H1 (cell line): ENCODE data around the gene UGT2B7. TPM values are rescaled to one million over a fixed set of nuclear protein-coding genes. Genes with fewer than 3 reads are reported as not detected.

ENCODE experiments used
- CTCF ChIA-PET: fragments of 300-600 bp; sonication (Branson Sonifier 250); formaldehyde crosslinking; loops from one replicate; lab custom pipeline; 2021; ENCODE audit not compliant: partially characterized antibody; lab: Charles Lee
- POLR2A ChIA-PET: fragments of 300-600 bp; sonication (Branson Sonifier 250); formaldehyde crosslinking; loops from one replicate; lab custom pipeline; 2021; ENCODE audit warnings: inconsistent platforms; ENCODE audit not compliant: partially characterized antibody; lab: Charles Lee
- DNase-seq, 2 experiments: peaks; one replicate each; pipeline versions ENCODE4 v3.0.0 to v3.0.0-alpha.2; 2010 to 2022; ENCODE audit warnings: low spot score in 2 of 2, low read depth in 1 of 2, mixed read lengths in 1 of 2
- FAIRE-seq: peaks from 2 replicates; lab custom pipeline; 2011; peaks lifted over from hg19 to GRCh38; lab: Jason Lieb, UNC
- H2AFZ ChIP-seq: 2 replicates; pipeline ENCODE4 v1.8.1; 2012; ENCODE audit warnings: low read length, inconsistent platforms
- H2AK5ac ChIP-seq: 2 replicates; pipeline ENCODE4 v1.6.1; 2013; ENCODE audit warnings: low read depth, low read length
- H2BK120ac ChIP-seq: replicated peaks from 2 replicates; pipeline ENCODE3; 2013; ENCODE audit warnings: low read depth, low read length, inconsistent platforms
- H2BK12ac ChIP-seq: 2 replicates; pipeline ENCODE4 v1.6.1; 2013; ENCODE audit warnings: low read depth, low read length
- H2BK15ac ChIP-seq: 2 replicates; pipeline ENCODE4 v1.6.1; 2013; ENCODE audit warnings: low read length
- H2BK20ac ChIP-seq: 2 replicates; pipeline ENCODE4 v1.6.1; 2013; ENCODE audit warnings: low read length
- H2BK5ac ChIP-seq: 2 replicates; pipeline ENCODE4 v1.6.1; 2013; ENCODE audit warnings: low read depth, low read length
- H3K14ac ChIP-seq: 2 replicates; pipeline ENCODE4 v1.6.1; 2013; ENCODE audit warnings: inconsistent platforms; ENCODE audit not compliant: insufficient read length
- H3K18ac ChIP-seq: 2 replicates; pipeline ENCODE4 v1.6.1; 2013; ENCODE audit warnings: low read length; ENCODE audit errors: extremely low read depth
- H3K23ac ChIP-seq: 2 replicates; pipeline ENCODE4 v1.6.1; 2013; ENCODE audit warnings: inconsistent platforms; ENCODE audit not compliant: insufficient read length
- H3K23me2 ChIP-seq: 2 replicates; pipeline ENCODE4 v1.6.1; 2013; ENCODE audit warnings: low read depth, low read length
- H3K27ac ChIP-seq: 2 replicates; pipeline ENCODE4 v1.6.1; 2011; ENCODE audit warnings: low read depth, low read length, inconsistent platforms
- H3K27me3 ChIP-seq, 4 experiments: replicated peaks in 1 of 4; 1 replicate in 1 of 4; 2 replicates in 3 of 4; pipeline versions ENCODE4 v1.6.1 to v1.8.1; 2011 to 2013; ENCODE audit warnings: low read length in 3 of 4, mild to moderate bottlenecking in 3 of 4, inconsistent platforms in 2 of 4, mixed read lengths in 2 of 4, moderate library complexity in 1 of 4; ENCODE audit not compliant: control insufficient read depth in 3 of 4, insufficient read depth in 3 of 4; ENCODE audit errors: extremely low read depth in 1 of 4
- H3K36me3 ChIP-seq, 4 experiments: 2 replicates each; pipeline versions ENCODE4 v1.6.1 to v1.8.1; 2011 to 2013; ENCODE audit warnings: mild to moderate bottlenecking in 4 of 4, low read length in 3 of 4, moderate library complexity in 2 of 4, control low read depth in 1 of 4, inconsistent platforms in 1 of 4; ENCODE audit not compliant: insufficient read depth in 4 of 4, control insufficient read depth in 2 of 4
- H3K4ac ChIP-seq: replicated peaks from 2 replicates; pipeline ENCODE3; 2013; ENCODE audit warnings: low read length, low read depth, mixed read lengths, inconsistent platforms; ENCODE audit not compliant: insufficient read length
- H3K4me1 ChIP-seq, 4 experiments: replicated peaks in 1 of 4; 1 replicate in 1 of 4; 2 replicates in 3 of 4; pipeline versions ENCODE4 v1.6.1 to v1.8.1; 2011 to 2013; ENCODE audit warnings: low read length in 3 of 4, inconsistent platforms in 2 of 4, mixed read lengths in 1 of 4; ENCODE audit not compliant: insufficient read depth in 4 of 4, control insufficient read depth in 3 of 4
- H3K4me2 ChIP-seq, 2 experiments: 2 replicates each; pipeline versions ENCODE4 v1.6.1 to v1.8.1; 2011 to 2013; ENCODE audit warnings: low read depth in 2 of 2, low read length in 2 of 2, control low read depth in 1 of 2, inconsistent platforms in 1 of 2, mild to moderate bottlenecking in 1 of 2; ENCODE audit not compliant: insufficient read depth in 1 of 2
- H3K4me3 ChIP-seq, 4 experiments: fragments of 200-600, 300-600 bp in 1 of 4; sonication (generic), shearing (Covaris generic), sonication (Bioruptor Twin) in 1 of 4; 2 replicates each; pipeline versions ENCODE4 v1.5.1 to v1.8.1; 2011 to 2016; ENCODE audit warnings: low read length in 4 of 4, low read depth in 3 of 4, control low read depth in 2 of 4, inconsistent platforms in 2 of 4, mild to moderate bottlenecking in 2 of 4, mixed read lengths in 1 of 4, moderate library complexity in 1 of 4; ENCODE audit not compliant: insufficient read depth in 2 of 4; ENCODE audit errors: extremely low read depth in 1 of 4
- H3K56ac ChIP-seq: replicated peaks from 2 replicates; pipeline ENCODE3; 2013; ENCODE audit warnings: low read depth, mild to moderate bottlenecking, mixed read lengths, low read length, inconsistent platforms; ENCODE audit not compliant: insufficient read length
- H3K79me1 ChIP-seq: 2 replicates; pipeline ENCODE4 v1.6.1; 2013; ENCODE audit warnings: low read depth, low read length, control low read depth
- H3K79me2 ChIP-seq, 2 experiments: 2 replicates each; pipeline versions ENCODE4 v1.6.1 to v1.8.1; 2012 to 2013; ENCODE audit warnings: low read length in 2 of 2, mild to moderate bottlenecking in 2 of 2, inconsistent platforms in 1 of 2; ENCODE audit not compliant: insufficient read depth in 2 of 2, control insufficient read depth in 1 of 2
- H3K9ac ChIP-seq, 4 experiments: replicated peaks in 1 of 4; 1 replicate in 1 of 4; 2 replicates in 3 of 4; pipeline versions ENCODE4 v1.6.1 to v1.8.1; 2011 to 2013; ENCODE audit warnings: low read depth in 3 of 4, low read length in 3 of 4, control low read depth in 2 of 4, mild to moderate bottlenecking in 2 of 4, moderate library complexity in 2 of 4, inconsistent platforms in 1 of 4; ENCODE audit errors: extremely low read depth in 1 of 4
- H3K9me3 ChIP-seq, 2 experiments: 2 replicates each; pipeline versions ENCODE4 v1.6.1 to v1.8.1; 2012 to 2013; ENCODE audit warnings: mild to moderate bottlenecking in 2 of 2, moderate library complexity in 2 of 2, control low read depth in 1 of 2, inconsistent platforms in 1 of 2, low read depth in 1 of 2, low read length in 1 of 2, mixed read lengths in 1 of 2; ENCODE audit not compliant: insufficient read depth in 2 of 2
- H4K20me1 ChIP-seq, 2 experiments: replicated peaks in 1 of 2; 2 replicates each; pipeline versions ENCODE3 to v1.8.1; 2011 to 2013; ENCODE audit warnings: inconsistent platforms in 2 of 2, low read length in 2 of 2, mild to moderate bottlenecking in 1 of 2; ENCODE audit not compliant: insufficient read depth in 2 of 2, control insufficient read depth in 1 of 2
- H4K5ac ChIP-seq: 2 replicates; pipeline ENCODE4 v1.6.1; 2013; ENCODE audit warnings: low read length, low read depth, mixed read lengths, inconsistent platforms; ENCODE audit not compliant: insufficient read length
- H4K8ac ChIP-seq: 2 replicates; pipeline ENCODE4 v1.8.0; 2013; ENCODE audit warnings: mild to moderate bottlenecking, moderate library complexity, low read length, inconsistent platforms; ENCODE audit not compliant: insufficient read depth; ENCODE audit errors: extremely low read depth
- H4K91ac ChIP-seq: replicated peaks from 2 replicates; pipeline ENCODE3; 2013; ENCODE audit warnings: low read length, mixed read lengths, inconsistent platforms; ENCODE audit not compliant: insufficient read length
- HDAC2 ChIP-seq, 2 experiments: fragments of 300-600 bp in 1 of 2; sonication (generic) in 1 of 2; IDR thresholded peaks; 2 replicates each; pipeline ENCODE4 v1.6.1; 2011 to 2012; ENCODE audit warnings: low read depth in 2 of 2, low read length in 2 of 2, mild to moderate bottlenecking in 2 of 2, moderate library complexity in 2 of 2, borderline replicate concordance in 1 of 2, inconsistent platforms in 1 of 2
- RFX5 ChIP-seq: IDR thresholded peaks from 2 replicates; pipeline ENCODE4 v1.6.1; 2011; ENCODE audit warnings: low read depth, low read length, improper control_type of control experiment, borderline replicate concordance
- TCF12 ChIP-seq: IDR thresholded peaks from 2 replicates; pipeline ENCODE4 v1.6.1; 2011; ENCODE audit warnings: low read depth, mild to moderate bottlenecking, low read length
- whole genome bisulfite sequencing, 2 experiments: shearing (Covaris generic) in 1 of 2; methylation state at CpG; one replicate each; pipeline versions ENCODE4 v1.1.6 to v1.1.7; 2013 to 2015; ENCODE audit warnings: low lambda C conversion rate in 2 of 2, mixed read lengths in 2 of 2, inconsistent platforms in 1 of 2, low coverage in 1 of 2, missing lambda C conversion rate in 1 of 2; ENCODE audit not compliant: insufficient replicate concordance in 2 of 2, insufficient coverage in 1 of 2, insufficient read length in 1 of 2; ENCODE audit errors: extremely low coverage in 1 of 2, missing lambda C conversion rate in 1 of 2; 5-methylcytosine and 5-hydroxymethylcytosine counted together
- polyA plus RNA-seq, 7 experiments: library from polyadenylated mRNA; depleted of rRNA in 3 of 7; stranded (reverse) in 5 of 7; unstranded in 2 of 7; fragments of >200 nt in 5 of 7; fragments of 200-250 nt in 2 of 7; gene quantifications; 1 replicate in 5 of 7; 2 replicates in 1 of 7; 4 replicates in 1 of 7; pipeline versions ENCODE4 v1.2.1 to v1.2.3, GENCODE V29; 2011 to 2013; ENCODE audit warnings: missing spikeins in 2 of 7, mixed read lengths in 2 of 7
- total RNA-seq: library from RNA; stranded (reverse); fragmentation: NEBNext Ultra II Directional; extraction: Animal tissue kit (Norgen Biotek cat#: 25700); gene quantifications from 2 replicates; pipeline ENCODE4 v1.2.1, GENCODE V29; 2021

The UGT2B7 gene
- total and polyA plus RNA-seq, 2 of the 8 experiments (the other 6 are each of a cell fraction or from before 2014, with no cell fraction given) = not detected

DNA sequence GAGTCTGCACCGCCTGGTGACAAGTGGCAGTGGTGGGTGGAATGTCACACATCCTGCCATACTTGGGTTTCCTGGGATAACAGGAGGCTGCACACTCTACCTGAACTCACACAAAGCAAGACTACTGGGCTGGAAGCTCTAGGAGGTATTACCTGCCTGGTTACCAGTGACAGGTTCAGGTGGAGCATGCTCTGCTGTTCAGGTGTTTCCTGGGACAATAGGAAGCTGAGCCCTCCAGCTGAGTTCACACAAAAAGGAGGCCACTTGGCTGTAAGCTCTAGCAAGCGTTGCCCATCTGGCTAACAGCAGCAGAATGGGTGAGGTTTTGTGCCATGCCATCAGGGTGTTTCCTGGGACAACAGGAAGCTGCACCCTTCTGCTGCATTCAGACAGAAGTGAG lies 17.4 kb upstream of the UGT2B7 start:
- Histone ChIP-seq H2BK5ac (no peak overlapping the region), H2AFZ (no peak overlapping the region), H3K79me2 (no peaks in the 10 kb centered on the region), H4K91ac (no peak overlapping the region), H4K8ac (no peak overlapping the region), H4K20me1 (no peaks in the 10 kb centered on the region), H3K9me3 (no peaks in the 10 kb centered on the region), H2BK15ac (no peak overlapping the region; the same call in 1 of the 2 replicates), H3K4me3 (no peak overlapping the region), H3K27ac (no peak overlapping the region), H3K18ac (no peak overlapping the region), H3K4ac (no peak overlapping the region), H3K4me1 (peaks cover 0 to 5% (median 2%) of the 10 kb centered on the region in 4 experiments; a peak in 3 of 7 replicates), H3K9ac (no peak overlapping the region), H3K23me2 (no peaks in the 10 kb centered on the region), H2BK20ac (no peak overlapping the region), H2BK12ac (no peak overlapping the region), H3K56ac (no peak overlapping the region), H3K36me3 (no peaks in the 10 kb centered on the region), H3K27me3 (no peaks in the 10 kb centered on the region), H3K14ac (no peak overlapping the region), H3K79me1 (no peaks in the 10 kb centered on the region), H3K23ac (no peak overlapping the region), H4K5ac (no peak overlapping the region), H2AK5ac (no peak overlapping the region), H2BK120ac (no peak overlapping the region), H3K4me2 (no peak overlapping the region)
- TF ChIP-seq RFX5 (peak; percentile 91), HDAC2 (IDR thresholded peaks at IDR 0.05; ENCODE audit: borderline replicate concordance in 1 of 2, low read depth in 2 of 2, low read length in 2 of 2) (no peak), TCF12 (peak; percentile 61; the same call in 1 of the 2 replicates)
- ChIA-PET CTCF (interaction anchor here (0.7 to 1.5 kb wide), 2 partner anchors 13 to 92 kb away, joined by 3 to 4 read pairs; no protein-coding TSS in a partner anchor), POLR2A (interaction anchor here (0.9 to 1.2 kb wide), 2 partner anchors 18 to 23 kb away, joined by 3 to 4 read pairs; no protein-coding TSS in a partner anchor)
- no peak for FAIRE-seq
- DNase-seq = no peak
- 74% methylated on average over 2 of the region's 2 CpGs; no CpG with 5 or more reads in 1 of the 2 experiments for WGBS, 2 experiments
